Measurements from ENCODE around the gene MAP6.
A peak's percentile ranks its signal among the peaks of the same experiment; 100 is the strongest.

Gene MAP6

GRCh38 chr11:75679566-75679965, 10.7 kb upstream of the MAP6 start:
- no peak for TF ChIP-seq CTCF (IDR thresholded peaks at IDR 0.05; ENCODE audit: low read depth, low read length)
- no peak for DNase-seq (ENCODE audit: extremely low read depth, low read depth)

GRCh38 chr11:75678620-75679259, 9.9 kb upstream of the MAP6 start:
- no peak for TF ChIP-seq CTCF (IDR thresholded peaks at IDR 0.05; ENCODE audit: low read depth, low read length)
- no peak for DNase-seq (ENCODE audit: extremely low read depth, low read depth)

- no peak for TF ChIP-seq CTCF (IDR thresholded peaks at IDR 0.05; ENCODE audit: low read depth, low read length)
Measured at GRCh38 chr11:75677909-75678308, 9.1 kb upstream of the MAP6 start.

GRCh38 chr11:75677275-75677674, 8.4 kb upstream of the MAP6 start:
- no peak for DNase-seq (ENCODE audit: extremely low read depth, low read depth)
- no peak for TF ChIP-seq CTCF (IDR thresholded peaks at IDR 0.05; ENCODE audit: low read depth, low read length)

More at GRCh38 chr11:75677909-75678308, 9.1 kb upstream of the MAP6 start:
- no peak for DNase-seq (ENCODE audit: extremely low read depth, low read depth)

GRCh38 chr11:75673977-75674582, 5.2 kb upstream of the MAP6 start:
- no peak for TF ChIP-seq CTCF (IDR thresholded peaks at IDR 0.05; ENCODE audit: low read depth, low read length)
- peak; percentile 10 for DNase-seq (ENCODE audit: extremely low read depth, low read depth)

- DNase-seq (ENCODE audit: extremely low read depth, low read depth), result no peak
- no peak for TF ChIP-seq CTCF (IDR thresholded peaks at IDR 0.05; ENCODE audit: low read depth, low read length)
Measured at GRCh38 chr11:75667831-75668450, 897 bp downstream of the MAP6 start.

- no peak for DNase-seq (ENCODE audit: extremely low read depth, low read depth)
Measured at GRCh38 chr11:75667255-75667830, 1.5 kb downstream of the MAP6 start.

More at GRCh38 chr11:75667255-75667830, 1.5 kb downstream of the MAP6 start:
- TF ChIP-seq CTCF (IDR thresholded peaks at IDR 0.05; ENCODE audit: low read depth, low read length), result no peak

Data from AG09319 (cell line).